GM21381 (cell line): ENCODE data around the gene SOX10.

Experiments used
- ATAC-seq: cut with Tn5 transposase; IDR thresholded peaks from one replicate; pipeline ENCODE4 v1.9.1; 2021; ENCODE audit warnings: mild to moderate bottlenecking, moderate library complexity; ENCODE audit not compliant: unreplicated experiment

The SOX10 gene

GRCh38 chr22:37983860-37984791, at the start of gene SOX10:
Gene SOX10, minus strand, starts transcription at chr22:37984555. Its CDS starts 771 bp downstream, at chr22:37983784.
- ATAC-seq: no peak

DNA sequence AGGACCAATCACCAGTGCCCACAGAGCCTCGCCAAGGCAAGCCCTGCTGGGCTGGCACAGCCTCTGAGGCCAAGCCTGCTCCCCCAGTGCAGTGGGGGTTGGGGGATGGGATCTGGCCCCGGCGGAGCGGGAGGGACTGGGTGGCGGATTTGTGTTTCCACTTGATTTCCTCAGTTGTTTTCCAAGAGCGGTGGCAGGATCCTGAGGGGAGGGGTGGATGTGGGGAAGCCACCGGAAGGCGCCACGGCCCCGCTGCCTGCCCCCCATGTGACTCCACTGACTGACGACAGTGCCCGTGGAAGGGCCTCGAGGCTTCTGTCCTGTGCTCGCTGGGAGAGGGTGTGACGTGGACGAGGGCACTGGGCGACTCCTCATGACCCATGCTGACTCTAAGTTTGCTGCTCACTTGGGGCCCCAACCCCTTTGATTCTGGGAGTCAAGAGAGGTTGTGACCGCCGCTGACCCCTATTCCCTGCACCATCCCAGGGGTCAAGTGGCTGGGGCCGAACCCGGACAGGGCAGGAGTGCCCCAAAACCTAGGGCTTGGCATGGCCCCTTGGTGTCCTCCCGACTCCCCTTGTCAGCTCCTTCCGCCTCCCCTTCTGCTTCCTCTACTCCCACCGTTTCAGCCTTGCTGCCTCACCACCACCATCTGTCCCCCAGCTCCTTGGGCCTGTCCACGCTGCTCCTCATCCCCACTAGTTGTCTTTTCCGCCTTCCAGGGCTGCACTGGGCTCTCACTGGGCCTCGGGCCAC, 49.3 kb upstream of the SOX10 start:
- ATAC-seq: no peak

DNA sequence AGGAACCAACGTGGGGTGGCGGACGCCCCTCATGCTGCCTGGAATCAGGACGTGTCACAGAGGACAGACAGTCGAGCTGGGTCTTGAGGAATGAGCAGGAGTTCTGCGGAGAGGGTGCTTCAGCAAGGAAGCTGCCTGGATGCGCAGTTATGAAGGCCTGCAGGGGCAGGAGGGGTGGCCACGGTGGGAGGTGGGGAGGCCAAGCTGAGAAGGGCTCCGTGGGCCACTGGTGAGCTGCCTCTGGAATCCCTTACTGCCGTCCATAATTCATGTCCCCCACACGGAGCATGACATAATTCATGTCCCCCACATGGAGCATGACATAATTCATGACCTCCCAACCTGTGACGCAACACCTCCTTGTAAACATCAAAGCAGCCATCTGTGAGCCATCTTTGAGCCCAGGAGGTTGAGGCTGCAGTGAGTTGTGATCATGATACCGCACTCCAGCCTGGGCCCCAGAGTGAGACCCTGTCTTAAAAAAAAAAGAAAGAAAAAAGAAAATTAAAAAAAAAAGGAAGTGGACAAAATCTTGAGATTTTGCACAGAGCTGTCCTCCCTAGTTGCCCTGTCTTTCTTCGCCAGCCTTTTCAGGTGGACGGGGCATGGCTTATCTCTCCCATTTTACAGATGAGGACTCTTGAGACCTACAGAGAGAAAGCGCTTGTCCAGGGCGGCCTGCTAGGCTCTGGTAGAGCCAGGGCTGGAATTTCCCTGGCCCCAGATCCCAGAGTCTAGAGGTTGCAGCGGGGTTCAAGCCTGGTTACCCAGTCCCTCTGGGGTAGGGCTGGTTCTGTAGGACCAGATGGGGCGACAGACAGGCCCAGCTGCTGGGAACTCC, 48.5 kb upstream of the SOX10 start:
- no peak for ATAC-seq

DNA sequence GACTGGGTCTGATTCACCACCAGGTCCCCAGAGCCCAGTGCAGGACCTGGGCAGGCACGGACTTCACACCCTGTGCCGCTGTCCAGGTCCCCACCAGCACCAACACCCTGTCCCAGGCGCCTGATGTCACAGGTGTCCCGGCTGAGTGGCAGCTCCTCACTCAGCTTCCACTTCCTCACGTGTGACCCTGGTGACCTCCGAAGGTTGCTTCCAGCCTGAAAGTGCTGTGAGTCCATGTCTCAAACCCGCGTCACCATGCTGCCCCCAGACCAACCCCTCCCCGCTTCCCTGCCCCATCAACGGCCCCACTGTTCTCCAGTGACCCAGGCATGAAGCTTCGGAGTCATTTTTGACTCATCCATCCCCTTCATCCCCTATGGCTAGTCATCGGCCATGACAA, 47.1 kb upstream of the SOX10 start:
- ATAC-seq: no peak

GRCh38 chr22:38030311-38031133, 46.2 kb upstream of the SOX10 start:
- no peak for ATAC-seq

DNA sequence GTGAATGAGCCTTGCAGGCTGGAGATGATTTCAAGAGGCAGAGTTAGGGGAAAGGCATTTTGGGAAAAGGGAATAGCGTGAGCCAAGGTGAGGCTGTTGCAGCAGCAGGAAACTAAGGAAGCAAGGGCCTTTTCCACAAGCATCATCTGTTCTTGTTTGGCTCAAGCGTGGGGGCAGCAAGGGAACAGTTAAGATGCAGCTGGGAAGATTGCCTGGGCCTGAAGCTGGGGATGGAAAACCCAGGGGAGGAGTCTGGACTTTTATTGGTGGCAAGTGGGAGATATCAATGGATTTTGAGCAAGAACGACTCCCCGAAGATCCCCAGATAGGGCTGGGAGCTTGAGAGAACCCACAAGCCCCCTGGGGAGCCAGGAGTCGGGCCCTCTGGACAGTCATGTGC, 45.5 kb upstream of the SOX10 start:
- no peak for ATAC-seq

DNA sequence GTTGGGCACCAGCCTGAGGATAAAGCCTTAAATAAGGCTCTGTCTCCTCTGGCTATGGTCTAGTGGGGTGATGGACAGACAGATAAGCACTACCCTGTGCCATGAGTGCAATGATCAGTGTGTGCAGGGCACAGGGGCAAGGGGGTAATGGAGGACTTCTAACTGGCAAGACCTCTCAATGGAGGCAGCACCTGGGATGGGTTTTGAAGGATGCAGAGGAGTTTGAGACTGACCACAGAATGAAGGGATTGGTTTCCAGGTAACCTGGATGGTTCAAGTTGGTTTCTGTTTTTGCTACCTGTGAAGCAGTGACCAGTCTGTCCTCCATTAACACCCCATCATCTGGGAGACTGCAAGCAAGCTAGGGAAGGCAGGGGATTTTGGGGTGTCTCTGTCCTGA, 45.0 kb upstream of the SOX10 start:
- ATAC-seq: no peak

DNA sequence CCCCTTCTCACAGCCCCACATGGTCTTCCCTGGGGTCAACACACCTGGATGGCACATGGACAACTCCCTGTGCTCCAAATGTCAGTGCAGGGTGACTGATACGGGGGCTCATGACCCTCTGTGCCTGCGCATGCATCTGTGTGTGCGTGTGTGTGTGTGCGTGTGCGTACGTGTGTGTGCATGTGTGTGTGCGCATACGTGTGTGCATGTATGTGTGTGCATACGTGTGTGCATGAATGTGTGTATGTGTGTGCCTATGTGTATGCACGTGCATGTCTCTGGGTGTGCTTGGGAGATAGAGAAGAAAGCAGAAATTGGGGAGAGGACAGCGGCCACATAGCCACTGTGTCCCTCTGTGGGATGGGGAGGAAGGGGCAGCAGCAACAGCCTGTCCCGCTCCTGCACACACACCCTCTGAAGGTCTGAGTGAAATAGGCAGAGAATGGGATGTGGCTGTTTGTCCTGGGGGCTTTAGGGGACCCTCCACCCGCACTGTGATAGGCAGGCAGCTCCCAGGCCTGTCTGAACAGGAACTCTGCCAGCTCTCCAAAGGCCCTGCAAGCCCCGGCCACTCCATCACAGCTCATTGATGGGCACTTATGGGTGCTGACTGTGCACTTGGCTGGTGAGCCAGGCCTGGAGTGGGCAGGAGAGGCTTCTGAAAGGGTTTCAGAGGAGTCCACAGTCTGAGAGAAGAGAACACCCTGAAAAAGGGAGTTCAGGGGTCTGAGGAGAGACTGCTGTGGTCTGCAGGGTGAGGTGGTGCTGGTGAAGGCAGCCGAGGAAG, 44.2 kb upstream of the SOX10 start:
- no peak for ATAC-seq

DNA sequence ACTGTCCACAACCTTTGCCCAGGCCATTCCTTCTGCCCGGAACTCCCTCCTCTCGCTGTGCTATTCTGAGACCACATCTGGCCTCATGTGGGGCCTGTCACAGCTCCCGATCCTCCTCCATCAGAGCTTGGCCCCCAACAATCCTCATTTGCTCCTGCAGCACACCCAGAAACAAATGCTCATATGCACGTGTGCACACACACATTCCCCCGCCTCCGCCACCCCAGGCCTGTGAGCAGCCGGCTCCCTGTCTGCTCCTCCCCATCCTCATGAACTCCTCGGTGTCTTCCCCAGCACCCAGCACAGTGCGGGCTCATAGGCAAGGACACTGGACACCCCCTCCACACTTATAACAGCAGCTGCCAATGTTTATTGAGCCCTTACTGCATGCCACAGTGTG, 43.1 kb upstream of the SOX10 start:
- no peak for ATAC-seq

DNA sequence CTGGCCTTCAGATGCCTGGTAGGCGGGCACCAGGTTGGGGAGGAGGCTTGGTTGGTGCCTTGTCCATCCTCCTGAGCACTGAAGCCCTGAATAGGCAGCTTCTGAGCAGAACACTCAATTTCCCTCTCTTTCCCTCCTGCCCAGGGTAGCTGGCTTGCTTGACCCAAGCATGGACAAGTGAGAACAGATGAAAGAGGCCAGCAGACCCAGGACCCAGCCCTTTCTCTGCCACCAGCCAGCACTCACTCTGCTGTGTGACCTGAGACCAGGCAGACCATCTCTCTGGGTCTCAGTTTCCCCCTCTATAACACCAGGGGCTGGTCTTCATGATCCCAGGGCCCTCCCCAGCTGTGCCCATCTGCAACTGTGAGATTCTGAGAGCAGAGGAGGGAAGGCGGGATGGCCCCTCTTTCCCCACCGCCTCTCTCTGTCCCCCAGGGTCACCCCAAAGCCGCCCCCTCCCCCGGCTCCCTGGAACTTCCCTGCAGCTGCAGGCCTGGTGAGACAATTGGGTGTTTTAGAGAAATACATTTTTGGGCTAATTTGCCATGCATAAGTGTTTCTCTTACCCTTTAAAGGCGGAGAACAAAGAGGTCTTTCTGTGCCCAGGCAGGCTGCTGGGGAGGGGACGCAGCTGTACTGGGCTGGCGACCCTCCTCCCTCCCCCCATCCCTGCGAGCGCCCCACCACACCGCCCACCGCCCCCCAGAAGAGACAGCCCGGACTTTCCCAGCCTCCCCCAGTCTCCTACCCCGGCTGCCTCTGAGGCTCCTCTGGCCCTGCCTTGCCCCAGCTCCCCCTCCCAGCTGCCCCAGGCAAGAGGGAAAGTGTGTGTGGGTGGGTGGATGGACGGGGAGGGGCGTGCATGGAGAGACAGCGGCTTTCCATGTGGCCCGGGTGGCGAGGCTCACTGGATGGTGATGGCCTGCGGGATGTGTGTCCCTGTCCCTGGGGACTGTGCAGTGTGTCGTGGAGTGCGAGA, 42.1 kb upstream of the SOX10 start:
- ATAC-seq: no peak

- ATAC-seq: no peak
Observed at GRCh38 chr22:38025514-38025913, 41.2 kb upstream of the SOX10 start.

DNA sequence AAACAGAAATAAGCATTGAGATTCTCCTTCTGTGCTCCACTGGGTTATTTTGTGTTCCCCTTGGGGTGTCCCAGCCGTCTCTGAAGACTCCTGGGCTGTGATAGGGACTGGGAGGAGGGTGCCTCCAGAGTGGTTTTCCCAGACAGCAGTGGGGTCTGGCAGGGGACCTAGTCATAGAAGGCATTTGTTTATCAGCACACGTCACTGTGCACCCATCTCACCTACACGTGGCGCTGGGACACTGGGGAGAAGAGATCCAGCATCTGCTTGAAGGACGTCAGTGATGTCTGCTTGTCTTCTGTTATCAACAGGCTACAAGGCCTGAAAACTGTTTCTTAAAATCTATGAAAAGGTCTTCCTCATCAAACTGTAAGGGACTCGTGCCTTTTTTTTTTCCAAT, 38.7 kb upstream of the SOX10 start:
- no peak for ATAC-seq

DNA sequence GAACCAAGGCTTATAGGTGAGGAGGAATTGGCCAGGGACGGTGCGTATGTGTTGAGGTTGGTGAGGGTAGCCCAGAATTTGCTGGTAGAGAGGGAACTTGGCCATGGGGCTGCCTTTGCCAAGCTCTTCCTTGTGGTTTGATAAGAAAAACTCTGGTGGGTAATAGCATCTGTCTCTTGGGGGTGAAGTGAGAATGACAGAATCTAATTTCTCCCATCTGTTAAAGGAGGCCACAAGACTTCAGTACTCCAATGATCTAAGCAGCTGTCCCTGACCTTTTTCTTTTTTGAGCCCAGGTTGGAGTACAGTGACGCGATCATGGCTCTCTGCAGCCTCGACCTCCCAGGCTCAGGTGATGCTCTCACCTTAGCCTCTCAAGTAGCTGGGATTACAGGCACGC, 36.9 kb upstream of the SOX10 start:
- ATAC-seq: no peak

DNA sequence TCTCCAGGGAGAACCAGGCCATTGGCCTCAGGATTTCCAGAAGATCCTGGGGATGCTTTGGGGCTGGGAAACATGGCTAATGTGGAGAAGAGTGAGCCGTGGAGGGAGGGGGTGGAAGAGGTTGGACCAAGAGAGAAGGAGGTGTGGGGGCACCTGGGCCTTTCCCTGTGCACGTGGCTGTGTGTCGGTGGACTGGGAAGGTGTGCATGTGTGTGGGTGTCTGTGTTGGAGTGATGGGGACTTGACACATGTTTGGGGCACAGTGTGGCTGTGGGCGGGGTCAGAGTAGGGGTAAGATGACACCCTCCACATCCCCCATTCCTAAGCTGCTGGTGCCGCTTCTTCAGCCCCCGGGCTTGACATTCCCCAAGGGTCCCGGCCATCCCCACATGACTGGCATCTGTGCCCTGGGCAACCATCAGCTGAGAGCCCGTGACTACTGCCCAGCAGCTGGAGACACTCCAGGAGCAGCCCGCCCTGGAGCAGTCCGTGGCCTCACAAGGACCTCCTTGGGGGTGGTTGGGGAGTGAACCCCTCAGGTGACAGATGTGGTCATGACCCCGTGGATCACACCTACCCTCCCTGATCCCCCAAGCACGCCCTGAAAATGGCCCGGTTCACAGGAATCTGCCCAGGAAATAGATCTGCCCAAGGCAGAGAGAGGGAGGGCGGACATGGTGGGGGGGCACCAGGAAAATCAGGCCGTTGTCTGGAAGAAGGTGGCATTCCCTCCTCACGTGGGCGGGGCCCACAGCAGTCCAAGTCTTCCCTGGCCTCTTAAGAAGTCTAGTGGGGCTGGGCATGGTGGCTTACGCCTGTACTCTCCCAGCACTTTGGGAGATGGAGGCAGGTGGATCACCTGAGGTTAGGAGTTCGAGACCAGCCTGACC, 34.8 kb upstream of the SOX10 start:
- ATAC-seq: no peak

DNA sequence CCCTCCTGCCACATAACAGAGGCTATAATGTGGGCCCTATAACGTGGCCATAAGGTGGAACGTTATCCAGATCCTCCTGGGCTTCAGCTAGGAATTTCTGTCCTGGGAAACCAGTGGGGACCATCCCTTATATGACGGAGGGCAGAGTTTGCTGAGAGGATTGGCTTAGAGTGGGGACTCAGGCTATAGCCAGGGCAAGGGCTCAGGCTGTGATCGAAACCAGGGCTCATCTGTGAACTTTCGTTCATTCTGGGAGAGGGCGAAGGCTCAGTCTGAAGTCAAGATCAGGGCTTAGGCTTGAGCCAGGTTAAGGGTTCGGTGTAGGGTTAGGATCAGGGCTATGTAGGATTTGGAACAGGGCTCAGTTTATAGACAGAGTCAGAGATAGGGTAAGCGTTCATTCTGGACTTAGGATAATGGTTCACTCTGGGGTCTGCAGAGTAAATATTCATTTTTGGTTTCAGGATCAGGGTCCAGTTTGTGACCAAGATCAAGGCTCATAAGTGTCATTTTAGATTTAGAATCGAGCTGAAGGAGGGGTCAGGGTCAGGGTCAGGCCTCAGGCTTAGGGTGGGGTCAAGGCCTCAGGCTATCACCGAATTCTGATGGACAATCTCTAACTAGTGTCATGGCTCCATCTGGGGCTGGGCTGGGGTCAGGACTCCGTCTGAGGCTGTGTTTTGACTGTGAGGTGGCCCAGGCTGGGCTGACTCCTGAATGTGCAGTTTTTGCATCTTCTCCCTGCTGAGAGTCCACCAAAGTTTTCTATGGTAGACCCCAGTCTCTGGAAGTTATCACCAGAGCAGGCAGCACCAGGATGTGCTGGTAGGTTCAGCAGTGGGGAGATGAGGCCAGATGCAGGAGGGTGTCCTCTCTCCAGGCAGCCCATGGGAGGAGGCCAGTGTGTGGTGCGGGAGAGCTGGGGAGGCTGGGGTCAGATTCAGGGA, 33.9 kb upstream of the SOX10 start:
- ATAC-seq: no peak

DNA sequence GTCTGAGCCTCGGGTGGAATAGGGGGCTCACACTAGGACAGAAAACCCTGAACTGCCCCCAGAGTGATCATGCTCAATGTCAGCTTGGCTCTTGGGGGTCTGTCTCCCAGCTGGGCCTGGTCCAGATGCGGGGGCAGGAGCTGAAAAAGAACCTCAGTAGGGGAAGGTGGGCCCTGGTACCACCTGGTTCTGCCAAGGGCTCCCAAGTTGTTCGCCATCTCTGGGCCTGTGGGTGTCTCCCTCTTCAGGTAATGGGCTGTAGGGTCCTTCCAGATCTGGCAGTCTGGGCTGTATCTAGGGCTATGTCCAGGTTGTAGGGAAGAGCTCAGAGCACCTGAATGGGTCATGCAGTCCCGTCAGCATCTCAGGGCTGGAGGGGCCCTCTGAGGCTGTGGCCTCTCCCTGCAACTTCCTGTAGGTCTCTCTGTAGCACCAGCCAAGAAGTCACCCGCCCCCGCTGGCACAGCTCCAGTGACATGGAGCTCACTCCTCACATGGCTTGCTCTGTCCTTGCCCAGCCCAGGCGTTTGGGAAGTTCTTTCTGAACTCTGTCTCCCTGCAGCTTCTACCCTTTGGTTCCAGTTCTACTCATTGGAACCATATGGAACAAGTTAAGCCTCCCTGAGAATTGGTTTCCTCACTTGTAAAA, 33.0 kb upstream of the SOX10 start:
- no peak for ATAC-seq
